Measurements from ENCODE around the gene SEZ6L. TPM values are rescaled to one million over a fixed set of nuclear protein-coding genes. Genes with fewer than 3 reads are reported as not detected.

The SEZ6L gene
- total RNA-seq, 1 experiment from 2014 or later, result not detected

- no peak for TF ChIP-seq CTCF (IDR thresholded peaks at IDR 0.05 in 2 of 3, conservative IDR thresholded peaks at IDR 0.05 in 1 of 3; ENCODE audit: borderline replicate concordance in 1 of 3, insufficient read depth in 1 of 3, low read depth in 2 of 3, low read length in 2 of 3)
- TF ChIP-seq ZFX (IDR thresholded peaks at IDR 0.05), result no peak
- TF ChIP-seq POLR2A (IDR thresholded peaks at IDR 0.05; ENCODE audit: borderline replicate concordance, extremely low read depth, insufficient read depth, insufficient read length), result no peak
- no peak for TF ChIP-seq SRF (IDR thresholded peaks at IDR 0.05; ENCODE audit: low read depth)
- TF ChIP-seq SIN3A (IDR thresholded peaks at IDR 0.05; ENCODE audit: low read depth), result no peak
Measured at GRCh38 chr22:26205494-26205893, 36.2 kb downstream of the SEZ6L start (continued).

GRCh38 chr22:26210334-26210733 is 41.1 kb downstream of the SEZ6L start:
- no peak overlapping the region for H3K4me3 ChIP-seq (replicated peaks in 1 of 2; ENCODE audit: low read depth in 1 of 2, low read length in 2 of 2)
- ATAC-seq (no peak), DNase-seq (ENCODE audit: low read depth, low spot score) (no peak)
- H4K20me1 ChIP-seq (ENCODE audit: insufficient read depth), result no peaks in the 10 kb centered on the region
- ChIA-PET POLR2A (no interaction called here), CTCF (no interaction called here), RAD21 (ENCODE audit: low non-redundant PET in 1 of 2, low total read pairs in 2 of 2, uncharacterized antibody in 2 of 2, unreplicated experiment in 2 of 2) (no interaction called here)
- H3K27me3 ChIP-seq (ENCODE audit: insufficient read depth, low read length), result peaks cover 46% of the 10 kb centered on the region
- no peaks in the 10 kb centered on the region for H3K4me1 ChIP-seq (ENCODE audit: control insufficient read depth in 1 of 2, insufficient read depth in 2 of 2, low read length in 2 of 2)
- intact Hi-C loops (cut with micrococcal nuclease), result no loop called here
- no peaks in the 10 kb centered on the region for H3K79me2 ChIP-seq (ENCODE audit: insufficient read depth, low read length)
- no peaks in the 10 kb centered on the region for H3K9me2 ChIP-seq (ENCODE audit: insufficient read depth)
- no peak overlapping the region for H2AFZ ChIP-seq (ENCODE audit: low read depth, low read length, poor library complexity, severe bottlenecking)
- no peak overlapping the region for H3K4me2 ChIP-seq (ENCODE audit: low read length)
- no peaks in the 10 kb centered on the region for H3K9me3 ChIP-seq (ENCODE audit: control insufficient read depth in 1 of 2, insufficient read depth in 1 of 2, low read depth in 1 of 2, low read length in 2 of 2)
- no TSS peak for BruUV-seq (replicated peaks)
- no peak overlapping the region for H3K27ac ChIP-seq (ENCODE audit: low read depth, low read length)
- no peak overlapping the region for H3K9ac ChIP-seq (ENCODE audit: low read length)
- H3K36me3 ChIP-seq (ENCODE audit: control insufficient read depth in 1 of 2, insufficient read depth in 2 of 2, low read length in 2 of 2), result no peaks in the 10 kb centered on the region
- TF ChIP-seq SRF (IDR thresholded peaks at IDR 0.05; ENCODE audit: low read depth) (no peak), CBX3 (IDR thresholded peaks at IDR 0.05; ENCODE audit: low read depth) (no peak), YY1 (IDR thresholded peaks at IDR 0.05; ENCODE audit: extremely low read depth, insufficient replicate concordance, low read depth, low read length) (no peak), POLR2A (IDR thresholded peaks at IDR 0.05; ENCODE audit: borderline replicate concordance, extremely low read depth, insufficient read depth, insufficient read length) (no peak), ZNF274 (IDR thresholded peaks at IDR 0.05; ENCODE audit: low read depth, low read length) (no peak), SIN3A (IDR thresholded peaks at IDR 0.05; ENCODE audit: low read depth) (no peak), SP1 (IDR thresholded peaks at IDR 0.05; ENCODE audit: low read depth) (no peak), CTCF (IDR thresholded peaks at IDR 0.05 in 2 of 3, conservative IDR thresholded peaks at IDR 0.05 in 1 of 3; ENCODE audit: borderline replicate concordance in 1 of 3, insufficient read depth in 1 of 3, low read depth in 2 of 3, low read length in 2 of 3) (no peak), ATF3 (IDR thresholded peaks at IDR 0.05) (no peak), RAD21 (IDR thresholded peaks at IDR 0.05; ENCODE audit: low read depth) (no peak), ZBTB33 (IDR thresholded peaks at IDR 0.05; ENCODE audit: extremely low read depth, insufficient replicate concordance, low read length) (no peak), ELF1 (IDR thresholded peaks at IDR 0.05; ENCODE audit: borderline replicate concordance, low read depth) (no peak), EZH2phosphoT487 (IDR thresholded peaks at IDR 0.05; ENCODE audit: borderline replicate concordance) (no peak), CEBPB (IDR thresholded peaks at IDR 0.05; ENCODE audit: low read depth) (no peak), TCF7L2 (IDR thresholded peaks at IDR 0.05; ENCODE audit: borderline replicate concordance, extremely low read depth, insufficient read depth, insufficient read length) (no peak), FOSL1 (IDR thresholded peaks at IDR 0.05; ENCODE audit: low read depth) (no peak)

Data from HCT116 (cell line).